PC-9 (cell line): Measurements from ENCODE around the gene TANC1. TPM values are rescaled to one million over a fixed set of nuclear protein-coding genes. Genes with fewer than 3 reads are reported as not detected.

ENCODE experiments used
- BruUV-seq: library from RNA; stranded (reverse); fragments of 400-500 nt; replicated peaks from 2 replicates; lab custom pipeline; 2021; lab: Mats Ljungman, UMichigan
- CTCF ChIA-PET: fragments of 300-600 bp; sonication (Branson Sonifier 250); formaldehyde crosslinking; loops from one replicate; lab custom pipeline; 2022; ENCODE audit warnings: antibody characterized with exemption; lab: Charles Lee
- POLR2A ChIA-PET: fragments of 300-600 bp; sonication (Branson Sonifier 250); formaldehyde crosslinking; loops from one replicate; lab custom pipeline; 2022; ENCODE audit warnings: antibody characterized with exemption; ENCODE audit not compliant: unreplicated experiment; lab: Charles Lee
- DNase-seq, 2 experiments: peaks; one replicate each; pipeline versions ENCODE4 v3.0.0 to v3.0.0-alpha.2; 2015 to 2022; ENCODE audit warnings: mixed read lengths in 1 of 2
- H2AFZ ChIP-seq: fragments of 200-600 bp; sonication (generic); 2 replicates; pipeline ENCODE4 v1.8.1; 2017; ENCODE audit warnings: antibody characterized with exemption
- H3F3A ChIP-seq: fragments of 200-600 bp; sonication (generic); 2 replicates; pipeline ENCODE4 v1.8.1; 2017; ENCODE audit warnings: antibody characterized with exemption, mild to moderate bottlenecking, low read depth; ENCODE audit not compliant: insufficient read depth
- H3K27ac ChIP-seq: fragments of 200-600 bp; sonication (generic); 2 replicates; pipeline ENCODE4 v1.6.1; 2016; ENCODE audit warnings: mixed run types
- H3K27me3 ChIP-seq: fragments of 200-600 bp; sonication (generic); 2 replicates; pipeline ENCODE4 v1.6.1; 2016; ENCODE audit warnings: low read depth, mixed run types; ENCODE audit not compliant: insufficient read depth
- H3K36me3 ChIP-seq: fragments of 200-600 bp; sonication (generic); 2 replicates; pipeline ENCODE4 v1.6.1; 2016; ENCODE audit warnings: low read depth, mixed run types
- H3K4me1 ChIP-seq: fragments of 200-600 bp; sonication (generic); replicated peaks from 2 replicates; pipeline ENCODE4 v1.6.1; 2016; ENCODE audit warnings: mixed run types; ENCODE audit not compliant: insufficient read depth
- H3K4me2 ChIP-seq: fragments of 200-600 bp; sonication (generic); 2 replicates; pipeline ENCODE4 v1.6.1; 2017; ENCODE audit warnings: mixed run types
- H3K4me3 ChIP-seq: fragments of 200-600 bp; sonication (generic); 2 replicates; pipeline ENCODE4 v1.6.1; 2016; ENCODE audit warnings: mixed run types
- H3K79me2 ChIP-seq: fragments of 200-600 bp; sonication (generic); 2 replicates; pipeline ENCODE4 v1.6.1; 2017; ENCODE audit warnings: low read depth, mixed run types
- H3K9me2 ChIP-seq: fragments of 200-600 bp; sonication (generic); 2 replicates; pipeline ENCODE4 v1.8.1; 2017; ENCODE audit warnings: mild to moderate bottlenecking; ENCODE audit not compliant: insufficient read depth
- H3K9me3 ChIP-seq: fragments of 200-600 bp; sonication (generic); 2 replicates; pipeline ENCODE4 v1.8.1; 2016; ENCODE audit warnings: low read depth; ENCODE audit not compliant: insufficient read depth
- H4K20me1 ChIP-seq: fragments of 200-600 bp; sonication (generic); 2 replicates; pipeline ENCODE4 v1.8.1; 2017; ENCODE audit not compliant: insufficient read depth
- EZH2 ChIP-seq: fragments of 200-600 bp; sonication (generic); IDR thresholded peaks from 2 replicates; pipeline ENCODE4 v1.8.0; 2017; ENCODE audit warnings: antibody characterized with exemption, low read depth
- intact Hi-C: fragments of 100-400 bp; cut with micrococcal nuclease; formaldehyde crosslinking; loops from one replicate; pipeline ENCODE4 v1.10.0; 2022; ENCODE audit not compliant: unreplicated experiment
- total RNA-seq: library from RNA; stranded (reverse); gene quantifications from 2 replicates; pipeline ENCODE4 v1.2.3, GENCODE V29; 2021
- TF ChIP-seq, protein P1 (sequence below): fragments of 200-600 bp; sonication (generic); conservative IDR thresholded peaks from 2 replicates; pipeline ENCODE4 v1.6.1; 2017; ENCODE audit warnings: mixed run types, antibody characterized with exemption, mild to moderate bottlenecking, moderate library complexity

Gene TANC1
- total RNA-seq, 1 experiment from 2014 or later = 26.0 TPM

DNA sequence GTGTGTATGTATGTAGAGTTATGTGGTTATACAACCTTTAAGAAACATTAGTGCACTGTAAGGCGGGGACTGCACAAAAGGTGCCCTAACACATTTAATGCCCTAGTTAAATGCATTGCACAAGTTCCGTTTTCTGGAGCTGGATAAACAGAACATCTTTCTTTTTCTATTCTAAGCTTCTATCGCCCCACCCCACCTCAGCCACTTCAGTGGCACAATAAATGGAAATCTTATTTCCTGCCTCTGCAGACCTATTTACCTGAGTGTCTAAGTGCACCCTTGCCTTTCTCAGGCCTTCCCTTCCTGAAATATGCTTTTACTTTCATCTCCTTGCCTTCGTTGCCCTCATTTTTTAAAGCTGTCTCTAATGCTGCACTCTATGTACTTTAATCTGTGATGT is 123.5 kb downstream of the TANC1 start:
- CTCF ChIA-PET = no interaction called here
- DNase-seq = no peak
- peaks cover 21% of the 10 kb centered on the region for H3K4me1 ChIP-seq
- H4K20me1 ChIP-seq = no peaks in the 10 kb centered on the region
- peaks cover 17% of the 10 kb centered on the region; the same call in 1 of the 2 replicates for H3K9me3 ChIP-seq
- 0 out of 2 replicates have a peak overlapping the region, but pooled peaks have one; percentile 23 for H3K27ac ChIP-seq
- peaks cover 19% of the 10 kb centered on the region for H3F3A ChIP-seq
- H3K4me2 ChIP-seq = no peak overlapping the region
- no peak overlapping the region for H3K4me3 ChIP-seq
- H2AFZ ChIP-seq = no peak overlapping the region
- H3K27me3 ChIP-seq = no peaks in the 10 kb centered on the region
- peaks cover 4% of the 10 kb centered on the region for H3K36me3 ChIP-seq
- BruUV-seq = no TSS peak
- no peak for TF ChIP-seq EZH2
- TF ChIP-seq, protein P1, sequence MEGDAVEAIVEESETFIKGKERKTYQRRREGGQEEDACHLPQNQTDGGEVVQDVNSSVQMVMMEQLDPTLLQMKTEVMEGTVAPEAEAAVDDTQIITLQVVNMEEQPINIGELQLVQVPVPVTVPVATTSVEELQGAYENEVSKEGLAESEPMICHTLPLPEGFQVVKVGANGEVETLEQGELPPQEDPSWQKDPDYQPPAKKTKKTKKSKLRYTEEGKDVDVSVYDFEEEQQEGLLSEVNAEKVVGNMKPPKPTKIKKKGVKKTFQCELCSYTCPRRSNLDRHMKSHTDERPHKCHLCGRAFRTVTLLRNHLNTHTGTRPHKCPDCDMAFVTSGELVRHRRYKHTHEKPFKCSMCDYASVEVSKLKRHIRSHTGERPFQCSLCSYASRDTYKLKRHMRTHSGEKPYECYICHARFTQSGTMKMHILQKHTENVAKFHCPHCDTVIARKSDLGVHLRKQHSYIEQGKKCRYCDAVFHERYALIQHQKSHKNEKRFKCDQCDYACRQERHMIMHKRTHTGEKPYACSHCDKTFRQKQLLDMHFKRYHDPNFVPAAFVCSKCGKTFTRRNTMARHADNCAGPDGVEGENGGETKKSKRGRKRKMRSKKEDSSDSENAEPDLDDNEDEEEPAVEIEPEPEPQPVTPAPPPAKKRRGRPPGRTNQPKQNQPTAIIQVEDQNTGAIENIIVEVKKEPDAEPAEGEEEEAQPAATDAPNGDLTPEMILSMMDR = no peak
- peaks cover 20% of the 10 kb centered on the region for H3K79me2 ChIP-seq
- intact Hi-C loops = no loop called here
- POLR2A ChIA-PET = no interaction called here
- H3K9me2 ChIP-seq = no peaks in the 10 kb centered on the region

DNA sequence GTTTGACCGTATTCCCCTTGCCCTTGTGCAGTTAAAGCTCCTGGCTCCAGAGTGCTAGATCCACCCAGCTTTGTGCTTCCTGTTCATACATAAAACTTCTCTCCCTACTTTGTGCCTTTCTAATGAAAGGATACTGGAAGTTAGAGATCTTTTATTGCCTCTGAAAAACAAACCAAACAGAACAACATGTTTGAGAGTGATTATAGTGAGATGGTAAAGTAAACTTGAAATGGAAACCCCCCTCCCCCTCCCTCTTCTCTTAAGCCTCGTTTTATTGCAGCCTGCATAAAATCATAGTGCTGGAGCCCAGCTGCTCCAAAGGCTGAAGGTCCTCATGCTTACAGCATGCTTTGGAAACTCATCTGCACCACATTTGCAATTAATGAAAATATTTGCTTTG is 125.1 kb downstream of the TANC1 start:
- Histone ChIP-seq H3K27ac (0 out of 2 replicates have a peak overlapping the region, but pooled peaks have one; percentile 16), H3K27me3 (no peaks in the 10 kb centered on the region), H3K9me2 (no peaks in the 10 kb centered on the region), H2AFZ (no peak overlapping the region), H3K79me2 (peaks cover 20% of the 10 kb centered on the region), H3K4me3 (no peak overlapping the region), H3F3A (peaks cover 34% of the 10 kb centered on the region), H4K20me1 (no peaks in the 10 kb centered on the region), H3K4me2 (no peak overlapping the region), H3K4me1 (peaks cover 36% of the 10 kb centered on the region), H3K36me3 (peaks cover 9% of the 10 kb centered on the region), H3K9me3 (peaks cover 17% of the 10 kb centered on the region; the same call in 1 of the 2 replicates)
- no peak for DNase-seq
- POLR2A ChIA-PET = no interaction called here
- BruUV-seq = no TSS peak
- TF ChIP-seq, protein P1 = no peak
- no peak for TF ChIP-seq EZH2
- CTCF ChIA-PET = no interaction called here
- intact Hi-C loops = no loop called here

DNA sequence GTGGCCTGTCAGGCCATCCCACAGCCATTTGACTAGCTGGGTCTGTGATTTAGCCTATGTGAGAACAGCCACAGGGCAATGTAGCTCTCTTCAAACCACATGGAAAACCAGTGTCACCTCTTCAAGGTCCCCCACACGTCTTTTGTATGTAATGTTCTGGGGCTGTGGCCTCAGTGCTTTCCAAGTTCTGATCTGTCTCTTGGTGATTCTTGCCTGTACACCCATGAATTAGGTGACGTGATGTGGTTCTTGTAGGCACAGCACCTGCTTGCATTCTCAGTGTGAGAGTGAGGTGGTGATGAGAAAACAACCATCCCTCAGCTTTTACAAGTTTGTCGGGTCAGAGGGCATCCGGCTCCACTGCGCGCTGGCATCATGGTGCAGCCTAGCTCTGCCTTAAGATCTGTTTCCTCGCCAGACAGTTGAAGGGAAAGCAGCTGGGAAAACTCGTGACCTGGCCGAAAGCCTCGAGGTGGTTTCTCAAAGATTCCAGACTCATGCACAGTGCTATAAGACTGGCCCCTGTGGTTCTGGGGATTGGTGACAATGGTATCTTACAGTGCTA is 125.8 kb downstream of the TANC1 start:
- peaks cover 17% of the 10 kb centered on the region; the same call in 1 of the 2 replicates for H3K9me3 ChIP-seq
- H3K4me2 ChIP-seq = no peak overlapping the region
- intact Hi-C loops = no loop called here
- H4K20me1 ChIP-seq = no peaks in the 10 kb centered on the region
- ChIA-PET CTCF (no interaction called here), POLR2A (no interaction called here)
- no peak for TF ChIP-seq EZH2
- TF ChIP-seq, protein P1 = no peak
- no peak overlapping the region for H3K4me3 ChIP-seq
- no TSS peak for BruUV-seq
- H3K9me2 ChIP-seq = no peaks in the 10 kb centered on the region
- no peak for DNase-seq
- H2AFZ ChIP-seq = no peak overlapping the region
- H3K4me1 ChIP-seq = peaks cover 44% of the 10 kb centered on the region
- peaks cover 41% of the 10 kb centered on the region for H3F3A ChIP-seq
- no peaks in the 10 kb centered on the region for H3K27me3 ChIP-seq
- peaks cover 9% of the 10 kb centered on the region for H3K36me3 ChIP-seq
- H3K79me2 ChIP-seq = peaks cover 20% of the 10 kb centered on the region
- H3K27ac ChIP-seq = no peak overlapping the region
